GM19455 (cell line): Measurements from ENCODE around the gene GAS2.
A peak's percentile ranks its signal among the peaks of the same experiment; 100 is the strongest.

Experiments
- ATAC-seq: cut with Tn5 transposase; IDR thresholded peaks from one replicate; pipeline ENCODE4 v1.9.1; 2021; ENCODE audit not compliant: unreplicated experiment

Gene GAS2

GRCh38 chr11:22671751-22672150 lies 5.3 kb downstream of the GAS2 start:
- no peak for ATAC-seq

DNA sequence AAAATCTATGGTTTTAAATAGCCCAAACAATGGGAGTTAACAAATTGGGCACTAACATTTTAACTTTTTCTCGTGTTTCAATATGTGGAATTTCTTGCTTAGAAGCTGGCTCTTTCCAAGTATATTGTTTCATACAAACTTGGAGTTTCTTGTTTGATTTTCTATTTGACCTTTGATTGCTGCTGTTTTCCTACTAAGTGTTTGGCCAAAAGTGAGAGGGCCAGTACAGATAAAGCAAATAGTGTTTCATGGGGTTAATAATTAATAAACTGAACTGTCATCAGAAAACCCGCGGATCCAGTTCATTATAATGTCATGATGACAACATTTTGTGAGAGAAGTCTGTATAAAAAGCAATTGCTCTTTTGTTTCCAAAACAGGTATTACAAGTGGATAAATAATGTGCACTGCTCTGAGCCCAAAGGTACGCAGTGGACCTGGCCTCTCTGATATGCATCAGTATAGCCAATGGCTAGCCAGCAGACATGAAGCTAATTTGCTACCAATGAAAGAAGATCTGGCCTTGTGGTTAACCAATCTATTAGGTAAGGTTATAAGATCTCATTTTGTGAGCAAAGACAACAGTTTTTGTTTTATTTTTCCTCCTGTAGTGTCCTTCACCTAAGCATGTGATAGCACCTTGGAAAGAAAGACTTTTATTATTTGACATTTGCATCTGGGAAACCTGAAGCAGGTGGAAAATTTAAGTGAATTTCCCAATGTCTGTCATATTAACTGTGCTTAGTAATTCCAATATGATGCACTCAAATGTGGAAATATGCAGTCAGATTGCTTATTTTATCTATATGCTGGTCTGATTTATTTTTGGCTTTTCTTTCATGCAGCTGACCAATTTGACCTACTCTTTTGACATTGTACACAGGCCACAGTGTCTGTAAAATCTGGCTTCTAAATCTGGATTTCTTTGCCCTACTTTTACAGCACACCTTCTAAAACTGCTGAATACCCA lies 8.3 kb downstream of the GAS2 start:
- ATAC-seq, result no peak

DNA sequence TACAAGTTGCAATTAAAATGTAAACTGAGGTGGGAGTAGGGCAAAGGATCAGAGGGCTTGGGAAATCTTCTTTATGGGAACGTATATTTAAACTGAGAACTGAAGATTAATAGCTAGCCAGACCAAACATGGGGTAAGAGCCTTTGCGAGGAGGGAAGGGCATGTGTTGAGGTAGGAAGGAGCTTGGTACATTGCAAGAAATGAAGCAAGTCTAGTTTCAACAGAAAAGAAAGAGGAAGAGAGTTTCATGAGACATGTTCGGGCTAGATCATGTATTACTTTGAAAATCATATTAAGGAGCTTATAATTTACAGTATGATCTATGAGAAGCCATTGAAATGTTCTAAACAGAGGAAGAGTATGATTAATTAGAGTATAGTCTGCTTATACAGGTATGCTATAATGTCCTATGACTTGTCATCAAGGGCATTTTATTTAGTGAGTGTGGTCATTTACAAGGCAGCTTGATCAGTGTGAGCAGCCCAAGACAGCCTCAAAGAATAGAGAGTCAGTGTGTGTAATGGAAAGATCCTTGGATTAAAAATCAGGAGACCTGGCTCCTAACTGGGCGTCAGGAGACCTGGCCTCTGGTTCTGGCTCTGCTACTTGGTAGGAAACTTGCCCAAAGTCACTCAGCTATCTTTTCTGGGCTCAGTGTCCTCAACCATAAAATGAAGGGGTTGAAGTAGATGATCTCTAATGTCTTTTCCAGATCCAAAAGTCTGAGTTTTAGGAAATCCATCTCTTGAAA lies 10.9 kb downstream of the GAS2 start:
- peak; percentile 48 for ATAC-seq

DNA sequence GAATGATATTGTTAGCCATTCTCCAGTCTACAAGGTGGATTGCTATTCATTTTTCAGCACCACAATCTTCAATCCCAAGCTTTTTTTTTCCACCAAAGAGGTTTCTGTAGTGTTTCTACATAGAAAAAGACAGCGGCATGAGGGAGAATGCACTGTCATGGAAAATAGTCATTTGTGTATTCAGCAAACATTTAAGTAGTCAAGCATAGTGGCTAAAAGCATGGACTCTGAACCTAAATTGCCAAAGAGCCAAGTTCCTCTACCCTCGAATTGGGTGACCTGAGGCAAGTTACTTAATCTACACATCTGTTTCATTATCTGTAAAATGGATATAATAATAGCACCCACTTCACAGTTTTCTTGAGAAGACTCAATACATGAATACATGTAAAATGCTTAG lies 14.2 kb downstream of the GAS2 start:
- ATAC-seq, result no peak

DNA sequence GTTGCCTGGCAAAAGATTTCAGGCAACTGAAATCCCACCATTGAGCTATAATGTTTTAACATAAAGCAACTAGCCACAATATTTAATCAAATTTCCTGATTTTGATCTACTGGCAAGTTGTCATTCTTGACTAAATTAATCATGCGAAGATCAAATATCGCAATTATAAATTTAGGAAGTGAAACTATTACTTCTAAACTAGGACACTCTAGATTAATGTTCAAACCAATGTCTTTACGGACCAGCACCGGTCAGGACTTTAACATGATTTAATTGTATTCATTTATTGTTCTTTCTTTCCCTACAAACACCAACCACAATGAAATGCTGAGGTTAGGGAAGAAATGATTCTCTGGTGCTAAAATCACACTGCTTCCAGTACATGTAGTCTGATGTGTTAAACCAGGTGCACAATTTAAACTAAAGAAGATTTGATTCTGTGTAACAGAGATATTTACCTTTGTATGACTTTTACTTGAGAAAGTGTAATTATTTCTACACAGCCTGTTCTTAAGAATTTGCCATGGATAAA lies 14.9 kb downstream of the GAS2 start:
- ATAC-seq, result no peak

DNA sequence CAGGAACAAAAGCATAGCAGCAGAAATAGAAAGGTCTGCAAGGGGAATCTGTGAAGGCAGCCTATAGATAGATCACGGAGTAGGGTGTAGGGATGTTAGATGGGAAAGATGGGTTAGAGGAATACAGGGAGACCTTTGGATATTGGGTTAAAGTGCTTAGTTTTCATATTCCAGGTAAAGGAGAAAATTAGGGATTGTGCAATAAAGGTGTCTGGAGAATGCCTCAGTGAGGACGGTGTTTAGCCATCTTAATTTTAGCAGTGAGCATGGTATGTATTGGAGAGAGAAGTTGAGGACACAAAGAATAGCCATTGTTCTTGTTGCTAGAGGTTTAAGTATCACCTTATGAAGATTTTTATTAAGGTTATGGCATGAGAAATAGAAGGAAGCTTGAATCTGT lies 17.7 kb downstream of the GAS2 start:
- no peak for ATAC-seq

- no peak for ATAC-seq
Measured at GRCh38 chr11:22685111-22685510, 18.7 kb downstream of the GAS2 start.

GRCh38 chr11:22688914-22689313 lies 22.5 kb downstream of the GAS2 start:
- ATAC-seq, result no peak

- no peak for ATAC-seq
Measured at GRCh38 chr11:22690257-22690656, 23.8 kb downstream of the GAS2 start.

DNA sequence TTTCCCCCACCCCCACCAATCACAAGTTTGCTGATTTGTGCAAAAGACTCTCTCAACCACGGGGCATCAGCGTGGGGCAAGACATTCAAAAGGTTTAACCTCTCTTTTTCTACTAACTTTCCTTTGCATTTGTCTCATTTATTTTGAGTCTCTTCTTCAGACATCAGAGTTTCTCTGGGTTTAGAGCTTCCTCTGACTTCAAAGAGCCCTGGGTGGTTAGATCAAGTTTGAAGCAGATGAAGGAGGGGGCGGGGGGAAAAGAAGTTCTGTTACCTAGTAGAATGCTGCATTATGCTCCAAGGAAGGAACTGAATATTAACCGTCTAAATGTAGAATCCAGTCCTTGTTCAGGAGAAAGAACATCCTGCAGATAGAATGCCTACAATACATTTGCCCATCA lies 24.5 kb downstream of the GAS2 start:
- no peak for ATAC-seq

GRCh38 chr11:22699388-22699787 lies 33.0 kb downstream of the GAS2 start:
- ATAC-seq, result no peak

- ATAC-seq, result no peak
Measured at GRCh38 chr11:22702031-22702430, 35.6 kb downstream of the GAS2 start.

- ATAC-seq, result no peak
Measured at GRCh38 chr11:22703040-22703439, 36.6 kb downstream of the GAS2 start.

GRCh38 chr11:22703591-22703990 lies 37.2 kb downstream of the GAS2 start:
- no peak for ATAC-seq

DNA sequence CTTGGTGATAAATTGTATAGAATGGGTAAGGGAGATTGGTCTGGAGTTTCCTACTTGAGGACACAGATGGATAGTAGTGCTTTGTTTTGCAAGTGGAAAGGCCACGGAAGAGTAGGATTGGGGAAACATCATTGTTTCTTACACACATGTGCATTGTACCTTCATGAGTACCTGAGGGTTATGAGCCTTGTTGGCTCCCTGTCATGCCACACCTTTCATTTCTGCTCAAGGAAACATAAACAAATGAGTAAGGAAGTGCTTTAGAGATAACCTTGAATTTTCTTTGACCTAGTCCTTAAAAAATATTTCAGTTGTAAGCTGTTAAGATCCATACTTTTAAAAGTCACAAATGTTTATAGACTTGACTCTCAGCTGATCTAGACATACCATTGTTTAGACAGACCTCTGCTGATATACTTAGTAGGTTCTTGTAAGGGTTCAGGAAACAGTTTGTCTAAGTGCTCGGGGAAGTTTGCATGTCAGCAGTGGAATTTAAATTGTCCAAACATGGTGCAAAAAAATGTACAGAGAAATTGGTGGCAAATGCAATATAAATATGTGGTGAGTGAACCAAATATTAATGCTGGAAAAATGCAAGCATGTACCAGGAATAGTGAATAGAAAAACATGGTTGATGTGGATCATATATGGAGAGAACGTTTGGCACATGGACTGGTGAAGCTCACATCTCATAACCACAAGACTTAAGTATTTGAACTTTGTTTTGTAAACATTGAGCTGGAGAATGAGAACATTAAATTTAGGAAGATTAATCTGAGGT lies 40.9 kb downstream of the GAS2 start:
- no peak for ATAC-seq

GRCh38 chr11:22711071-22711770 lies 44.8 kb downstream of the GAS2 start:
- no peak for ATAC-seq

DNA sequence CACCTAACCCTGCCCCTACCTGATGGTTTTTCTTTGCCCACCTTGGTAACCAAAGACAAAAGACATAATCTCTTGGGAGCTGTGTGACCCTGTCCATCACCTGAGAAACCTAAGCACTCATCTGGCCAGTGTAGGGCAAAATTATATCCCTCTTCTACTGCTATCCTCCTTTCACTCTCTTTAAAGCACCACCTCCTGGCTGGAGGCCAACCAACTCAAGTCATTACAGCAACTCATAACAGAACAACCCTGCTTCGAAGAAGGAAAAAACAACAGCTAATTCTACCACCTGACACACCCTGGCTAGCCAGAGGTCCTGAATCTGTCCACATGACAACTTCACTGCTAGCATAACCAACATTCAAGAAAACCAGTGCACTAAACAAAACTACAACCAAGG lies 45.5 kb downstream of the GAS2 start:
- no peak for ATAC-seq

GRCh38 chr11:22713336-22713735 lies 46.9 kb downstream of the GAS2 start:
- ATAC-seq, result no peak

GRCh38 chr11:22715971-22716370 lies 49.6 kb downstream of the GAS2 start:
- no peak for ATAC-seq

DNA sequence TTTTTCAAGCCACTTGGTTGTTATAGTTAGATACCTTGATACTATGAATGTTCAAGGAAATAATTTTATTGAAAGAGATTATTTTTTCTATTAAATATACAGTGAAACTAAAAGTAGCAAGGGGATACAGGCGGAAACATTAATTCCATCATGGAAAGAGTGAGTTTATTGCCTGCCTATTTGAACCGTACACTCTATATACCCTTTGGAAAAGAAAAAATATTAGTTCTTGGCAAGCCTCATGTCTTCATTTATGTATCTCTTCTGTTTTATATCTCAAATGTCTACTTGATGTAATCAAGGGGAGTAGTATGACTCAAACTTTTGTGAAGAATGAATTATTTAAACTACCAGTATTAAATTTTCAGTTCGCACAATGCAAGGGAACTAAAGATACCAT lies 54.0 kb downstream of the GAS2 start:
- ATAC-seq, result no peak

DNA sequence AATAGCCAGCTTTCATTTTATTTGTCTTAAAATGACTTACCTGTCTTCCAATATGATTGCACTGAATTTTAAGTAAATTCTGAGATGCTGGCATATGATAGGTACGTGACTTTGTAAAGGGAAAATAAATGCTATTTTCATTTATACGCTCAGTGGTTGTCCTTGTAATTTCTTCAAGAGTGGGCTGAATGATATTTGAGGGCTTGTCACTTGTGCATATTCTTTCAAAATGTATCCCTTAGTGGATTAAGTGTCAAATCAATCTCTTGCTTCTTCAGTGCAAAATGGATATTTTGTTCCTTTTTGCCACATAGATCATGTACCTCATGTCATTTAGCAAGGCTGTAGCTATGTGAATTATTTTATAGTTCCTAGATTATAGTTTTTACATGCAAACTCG lies 56.9 kb downstream of the GAS2 start:
- no peak for ATAC-seq
